Measurements from ENCODE around the gene MAPKAP1.

Gene MAPKAP1

GRCh38 chr9:125397736-125398135, 309.3 kb downstream of the MAPKAP1 start:
- TF ChIP-seq CTCF (IDR thresholded peaks at IDR 0.05; ENCODE audit: low read length, missing control alignments): no peak
- no peak for DNase-seq (ENCODE audit: low read depth)
- no peak overlapping the region for H3K4me3 ChIP-seq (replicated peaks; ENCODE audit: low read depth, low read length)

- no peak overlapping the region for H3K4me3 ChIP-seq (replicated peaks; ENCODE audit: low read depth, low read length)
- DNase-seq (ENCODE audit: low read depth): no peak
- no peak for TF ChIP-seq CTCF (IDR thresholded peaks at IDR 0.05; ENCODE audit: low read length, missing control alignments)
These were observed 310.2 kb downstream of the MAPKAP1 start for GRCh38 chr9:125396799-125397198.

- no peak for DNase-seq (ENCODE audit: low read depth)
- no peak overlapping the region for H3K4me3 ChIP-seq (replicated peaks; ENCODE audit: low read depth, low read length)
- TF ChIP-seq CTCF (IDR thresholded peaks at IDR 0.05; ENCODE audit: low read length, missing control alignments): no peak
These were observed 313.6 kb downstream of the MAPKAP1 start for GRCh38 chr9:125393426-125393825.

GRCh38 chr9:125391704-125392103, 315.3 kb downstream of the MAPKAP1 start:
- no peak for TF ChIP-seq CTCF (IDR thresholded peaks at IDR 0.05; ENCODE audit: low read length, missing control alignments)
- H3K4me3 ChIP-seq (replicated peaks; ENCODE audit: low read depth, low read length): no peak overlapping the region
- DNase-seq (ENCODE audit: low read depth): no peak

- no peak for DNase-seq (ENCODE audit: low read depth)
- no peak for TF ChIP-seq CTCF (IDR thresholded peaks at IDR 0.05; ENCODE audit: low read length, missing control alignments)
- no peak overlapping the region for H3K4me3 ChIP-seq (replicated peaks; ENCODE audit: low read depth, low read length)
These were observed 318.0 kb downstream of the MAPKAP1 start for GRCh38 chr9:125388978-125389377.

- no peak for TF ChIP-seq CTCF (IDR thresholded peaks at IDR 0.05; ENCODE audit: low read length, missing control alignments)
- no peak for DNase-seq (ENCODE audit: low read depth)
- H3K4me3 ChIP-seq (replicated peaks; ENCODE audit: low read depth, low read length): no peak overlapping the region
These were observed 319.0 kb downstream of the MAPKAP1 start for GRCh38 chr9:125387861-125388524.
